ENCODE results near the gene CYP4V2.

Gene CYP4V2

DNA sequence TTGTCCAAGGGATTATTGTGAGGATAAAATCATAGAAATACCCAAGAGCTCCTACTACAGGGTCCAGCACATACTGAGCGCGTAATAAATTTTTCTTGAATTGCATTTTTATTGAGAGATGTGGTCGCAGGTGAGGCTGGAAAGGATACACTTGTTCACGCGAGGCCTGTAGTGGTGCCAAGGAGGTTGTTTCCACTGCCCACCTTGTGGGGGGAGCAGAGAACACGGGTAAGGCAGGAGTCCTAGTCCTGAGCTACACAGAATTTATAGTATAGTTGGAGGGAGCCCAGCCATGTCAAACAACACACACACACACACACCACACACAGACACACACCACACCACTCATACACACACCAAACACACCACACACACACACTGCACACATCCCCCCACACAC lies 31.8 kb upstream of the CYP4V2 start:
- H3K4me3 ChIP-seq (ENCODE audit: low read depth, low read length), result no peak overlapping the region
- H3K27me3 ChIP-seq (ENCODE audit: control insufficient read depth, insufficient read depth, low read length), result no peaks in the 10 kb centered on the region
- H3K9ac ChIP-seq (ENCODE audit: low read length), result no peak overlapping the region

DNA sequence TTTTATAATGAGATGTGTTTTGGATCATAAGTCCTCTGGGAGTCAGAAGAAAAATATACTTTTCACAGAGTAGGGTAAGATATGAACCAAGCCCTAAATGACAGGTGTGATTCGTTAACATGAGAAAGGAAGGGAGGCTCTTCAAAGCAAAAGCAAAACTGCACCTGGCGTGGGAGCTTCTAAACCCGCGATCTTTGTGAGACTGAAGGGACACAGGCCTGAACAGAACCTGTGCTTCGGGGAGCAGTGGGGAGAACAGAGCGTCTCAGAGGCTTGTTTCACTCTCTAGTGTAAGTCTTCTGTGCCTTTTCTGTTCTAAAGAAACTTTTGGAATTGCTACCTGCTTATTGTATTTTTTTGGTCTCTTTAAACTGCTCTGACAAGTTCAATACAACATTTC lies 30.2 kb upstream of the CYP4V2 start:
- H3K27ac ChIP-seq (ENCODE audit: low read depth, low read length), result no peak overlapping the region
- H3K27me3 ChIP-seq (ENCODE audit: control insufficient read depth, insufficient read depth, low read length), result no peaks in the 10 kb centered on the region
- H3K4me1 ChIP-seq (ENCODE audit: control insufficient read depth, insufficient read depth, low read length), result no peaks in the 10 kb centered on the region
- no peak overlapping the region for H3K4me3 ChIP-seq (ENCODE audit: low read depth, low read length)
- no peaks in the 10 kb centered on the region for H3K9me3 ChIP-seq (ENCODE audit: control insufficient read depth, insufficient read depth, low read depth, low read length)
- no peak overlapping the region for H3K9ac ChIP-seq (ENCODE audit: low read length)
- H3K36me3 ChIP-seq (ENCODE audit: control insufficient read depth, insufficient read depth, low read length), result peaks cover 3% of the 10 kb centered on the region; the same call in 1 of the 2 replicates

More for the DNA sequence above, 31.8 kb upstream of the CYP4V2 start:
- Histone ChIP-seq H3K36me3 (ENCODE audit: control insufficient read depth, insufficient read depth, low read length) (peaks cover 5% of the 10 kb centered on the region; the same call in 1 of the 2 replicates), H3K27ac (ENCODE audit: low read depth, low read length) (no peak overlapping the region), H3K4me1 (ENCODE audit: control insufficient read depth, insufficient read depth, low read length) (no peaks in the 10 kb centered on the region), H3K9me3 (ENCODE audit: control insufficient read depth, insufficient read depth, low read depth, low read length) (no peaks in the 10 kb centered on the region)

DNA sequence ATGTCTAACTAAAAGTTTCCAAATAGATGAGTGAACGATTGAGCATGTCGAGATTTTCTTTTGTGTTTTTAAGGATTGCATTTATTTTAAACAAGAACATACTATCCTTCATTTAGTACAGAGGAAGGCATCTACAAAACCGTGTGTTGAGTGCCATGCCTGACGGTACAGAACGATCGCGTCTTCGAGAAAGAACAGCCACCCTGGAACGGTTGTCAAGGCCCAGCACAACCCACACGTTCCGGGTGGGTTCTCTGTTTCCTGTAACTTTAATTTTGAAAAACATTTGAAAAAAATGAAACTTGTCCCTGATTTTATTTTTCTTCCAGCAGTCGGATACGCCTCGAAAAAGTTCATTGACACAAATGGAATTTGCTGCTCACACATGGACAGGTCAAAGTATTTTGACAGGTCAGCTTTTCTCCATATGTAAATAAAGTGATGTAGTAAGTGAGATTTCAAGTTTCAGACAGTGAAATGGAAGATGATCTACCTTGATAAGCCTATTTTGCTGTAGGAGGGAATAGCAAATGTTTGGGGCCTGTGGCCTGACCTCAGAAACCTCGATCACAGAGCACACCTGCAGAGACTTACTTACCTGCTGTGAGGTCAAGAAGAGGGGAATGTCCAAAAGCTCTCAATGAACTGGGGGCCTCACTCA lies 24.4 kb upstream of the CYP4V2 start:
- no peak overlapping the region for H3K9ac ChIP-seq (ENCODE audit: low read length)
- H3K4me1 ChIP-seq (ENCODE audit: control insufficient read depth, insufficient read depth, low read length), result no peaks in the 10 kb centered on the region
- no peak overlapping the region for H3K27ac ChIP-seq (ENCODE audit: low read depth, low read length)
- H3K9me3 ChIP-seq (ENCODE audit: control insufficient read depth, insufficient read depth, low read depth, low read length), result no peaks in the 10 kb centered on the region
- H3K36me3 ChIP-seq (ENCODE audit: control insufficient read depth, insufficient read depth, low read length), result no peaks in the 10 kb centered on the region
- no peak overlapping the region for H3K4me3 ChIP-seq (ENCODE audit: low read depth, low read length)
- no peaks in the 10 kb centered on the region for H3K27me3 ChIP-seq (ENCODE audit: control insufficient read depth, insufficient read depth, low read length)

DNA sequence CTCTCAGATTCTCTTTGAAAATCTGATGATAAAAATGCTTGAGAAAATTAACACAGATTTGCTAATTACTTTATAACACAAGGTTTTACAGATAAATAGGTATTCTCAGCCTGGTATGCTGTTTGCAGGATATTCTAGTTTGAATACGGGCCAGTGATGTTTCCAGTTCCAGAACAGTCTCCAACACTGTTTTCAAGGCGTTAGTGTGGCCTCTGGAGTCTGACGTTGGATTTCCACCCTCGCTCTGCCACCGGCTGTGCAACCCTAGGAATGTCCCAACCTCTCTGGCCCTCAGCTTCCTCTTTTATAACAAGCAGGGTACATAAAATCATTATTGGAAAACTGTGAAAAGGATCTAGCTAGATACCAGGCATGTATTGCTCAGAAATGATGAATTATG lies 23.8 kb upstream of the CYP4V2 start:
- Histone ChIP-seq H3K36me3 (ENCODE audit: control insufficient read depth, insufficient read depth, low read length) (no peaks in the 10 kb centered on the region), H3K4me1 (ENCODE audit: control insufficient read depth, insufficient read depth, low read length) (no peaks in the 10 kb centered on the region), H3K27ac (ENCODE audit: low read depth, low read length) (no peak overlapping the region), H3K4me3 (ENCODE audit: low read depth, low read length) (no peak overlapping the region), H3K9me3 (ENCODE audit: control insufficient read depth, insufficient read depth, low read depth, low read length) (no peaks in the 10 kb centered on the region), H3K9ac (ENCODE audit: low read length) (no peak overlapping the region), H3K27me3 (ENCODE audit: control insufficient read depth, insufficient read depth, low read length) (no peaks in the 10 kb centered on the region)

DNA sequence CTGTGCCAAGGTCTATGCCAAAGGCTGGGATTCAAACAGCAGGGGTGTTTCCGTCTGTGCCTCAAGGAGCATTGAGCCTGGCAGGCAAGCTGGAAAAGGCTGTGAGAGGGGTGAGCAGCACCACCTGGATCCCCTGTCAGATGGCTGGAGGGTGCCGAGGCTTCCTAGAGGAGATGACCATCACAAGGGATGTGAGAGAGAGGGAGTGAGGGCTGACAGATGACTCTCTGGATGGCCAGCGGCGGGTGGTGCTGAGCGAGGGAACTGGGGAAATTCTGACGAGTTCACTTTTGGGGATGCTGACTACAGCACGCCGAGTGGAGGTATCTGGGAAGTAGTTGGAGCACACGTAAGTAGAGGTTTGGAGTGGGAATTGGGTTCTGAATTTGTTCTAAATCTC lies 22.6 kb upstream of the CYP4V2 start:
- H3K27ac ChIP-seq (ENCODE audit: low read depth, low read length), result no peak overlapping the region
- no peaks in the 10 kb centered on the region for H3K9me3 ChIP-seq (ENCODE audit: control insufficient read depth, insufficient read depth, low read depth, low read length)
- no peak overlapping the region for H3K9ac ChIP-seq (ENCODE audit: low read length)
- no peaks in the 10 kb centered on the region for H3K36me3 ChIP-seq (ENCODE audit: control insufficient read depth, insufficient read depth, low read length)
- no peaks in the 10 kb centered on the region for H3K4me1 ChIP-seq (ENCODE audit: control insufficient read depth, insufficient read depth, low read length)
- H3K4me3 ChIP-seq (ENCODE audit: low read depth, low read length), result no peak overlapping the region
- no peaks in the 10 kb centered on the region for H3K27me3 ChIP-seq (ENCODE audit: control insufficient read depth, insufficient read depth, low read length)

DNA sequence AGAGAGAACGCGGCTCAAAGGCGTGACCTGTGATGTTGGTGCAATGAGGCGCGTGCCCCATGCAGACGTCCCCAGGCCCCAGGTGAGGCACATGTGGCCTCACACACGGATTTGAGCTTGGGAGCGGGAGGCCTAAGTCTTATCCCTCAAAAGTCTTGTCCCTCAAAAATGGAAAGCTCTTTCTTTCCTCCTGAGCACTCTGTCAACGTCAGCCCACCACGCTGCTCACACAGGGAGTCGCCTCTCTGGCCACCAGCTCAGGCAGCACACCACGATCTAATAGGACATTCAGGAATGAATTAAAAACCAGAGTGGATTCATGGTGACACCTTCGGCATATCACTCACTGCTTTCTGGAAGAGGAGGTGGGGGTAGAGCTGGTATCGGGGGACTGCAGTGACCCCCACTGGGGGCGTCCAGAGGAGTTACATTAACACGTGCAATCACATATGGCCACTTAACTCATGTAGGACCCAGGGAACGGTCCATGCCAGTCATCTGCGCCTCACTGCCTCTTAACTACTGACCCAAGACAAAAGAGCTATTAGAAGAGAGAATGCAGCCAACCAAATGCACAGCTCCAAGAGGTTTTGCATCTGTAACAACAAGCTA lies 21.9 kb upstream of the CYP4V2 start:
- H3K4me1 ChIP-seq (ENCODE audit: control insufficient read depth, insufficient read depth, low read length), result no peaks in the 10 kb centered on the region

DNA sequence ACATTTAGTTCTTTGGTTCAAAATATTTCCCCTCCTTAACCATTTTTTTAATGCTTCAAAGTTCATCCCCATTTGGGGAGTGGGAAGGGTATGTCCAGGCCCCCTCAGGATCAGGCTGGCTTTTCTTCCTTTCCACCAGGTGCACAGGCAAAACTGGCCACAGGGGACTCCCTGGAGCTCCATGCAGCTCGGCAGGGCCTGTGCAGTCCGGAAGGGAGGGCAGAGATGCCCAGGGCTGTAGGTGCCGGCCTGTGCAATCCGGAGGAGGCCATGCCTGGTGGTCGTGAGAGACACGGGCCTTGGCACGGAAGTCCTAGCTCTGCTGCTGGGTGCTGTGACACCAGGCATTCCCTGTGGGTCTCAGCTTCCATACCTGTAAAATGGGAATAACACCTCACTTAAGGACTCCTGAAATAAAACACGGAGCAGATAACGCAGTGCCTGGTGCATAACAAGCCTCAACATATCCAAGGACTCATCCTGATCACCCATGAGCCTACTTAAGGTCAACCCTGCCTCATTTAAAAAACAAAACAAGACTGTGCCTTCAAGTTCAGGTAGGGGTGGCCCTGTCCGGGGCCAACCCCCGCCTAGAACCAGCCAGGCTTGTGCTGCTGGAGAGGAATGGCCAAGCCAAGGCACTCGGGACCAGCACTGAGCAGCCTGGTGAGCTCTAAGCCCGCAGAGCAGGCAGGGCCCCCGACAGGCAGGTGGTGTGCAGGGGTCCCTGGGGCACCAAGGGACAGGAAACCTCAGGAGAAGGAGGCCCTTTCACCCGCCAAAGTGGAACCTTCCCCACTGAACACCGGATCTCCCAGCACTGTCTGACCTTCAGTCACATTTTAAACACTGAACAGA lies 21.2 kb upstream of the CYP4V2 start:
- no peaks in the 10 kb centered on the region for H3K36me3 ChIP-seq (ENCODE audit: control insufficient read depth, insufficient read depth, low read length)
- no peak overlapping the region for H3K9ac ChIP-seq (ENCODE audit: low read length)
- H3K27me3 ChIP-seq (ENCODE audit: control insufficient read depth, insufficient read depth, low read length), result no peaks in the 10 kb centered on the region
- H3K27ac ChIP-seq (ENCODE audit: low read depth, low read length), result no peak overlapping the region
- H3K4me3 ChIP-seq (ENCODE audit: low read depth, low read length), result no peak overlapping the region
- H3K9me3 ChIP-seq (ENCODE audit: control insufficient read depth, insufficient read depth, low read depth, low read length), result no peaks in the 10 kb centered on the region
- no peaks in the 10 kb centered on the region for H3K4me1 ChIP-seq (ENCODE audit: control insufficient read depth, insufficient read depth, low read length)

More for the DNA sequence above, 21.9 kb upstream of the CYP4V2 start:
- Histone ChIP-seq H3K27me3 (ENCODE audit: control insufficient read depth, insufficient read depth, low read length) (no peaks in the 10 kb centered on the region), H3K9me3 (ENCODE audit: control insufficient read depth, insufficient read depth, low read depth, low read length) (no peaks in the 10 kb centered on the region), H3K4me3 (ENCODE audit: low read depth, low read length) (no peak overlapping the region), H3K27ac (ENCODE audit: low read depth, low read length) (no peak overlapping the region), H3K9ac (ENCODE audit: low read length) (no peak overlapping the region), H3K36me3 (ENCODE audit: control insufficient read depth, insufficient read depth, low read length) (no peaks in the 10 kb centered on the region)

DNA sequence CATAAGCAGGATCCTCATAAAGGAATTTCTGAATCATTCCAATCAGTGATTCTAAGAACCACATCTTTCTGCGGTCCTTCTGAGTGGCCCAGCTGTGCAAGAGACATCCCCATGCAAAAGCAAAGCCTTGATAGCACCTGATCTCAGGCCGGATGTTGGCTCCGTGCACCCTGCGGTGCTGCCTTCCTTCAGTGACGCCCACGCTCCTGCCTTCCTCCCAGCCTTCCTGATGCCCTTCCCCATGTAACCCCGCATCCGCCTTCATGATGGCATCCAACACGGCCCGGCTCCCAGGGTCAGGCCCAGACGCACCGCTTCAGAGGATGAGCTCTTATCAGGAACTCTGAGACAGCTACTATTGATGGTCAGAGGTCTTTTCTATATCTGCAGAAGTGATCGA lies 20.4 kb upstream of the CYP4V2 start:
- Histone ChIP-seq H3K27me3 (ENCODE audit: control insufficient read depth, insufficient read depth, low read length) (no peaks in the 10 kb centered on the region), H3K4me1 (ENCODE audit: control insufficient read depth, insufficient read depth, low read length) (no peaks in the 10 kb centered on the region), H3K9ac (ENCODE audit: low read length) (no peak overlapping the region), H3K36me3 (ENCODE audit: control insufficient read depth, insufficient read depth, low read length) (no peaks in the 10 kb centered on the region), H3K27ac (ENCODE audit: low read depth, low read length) (no peak overlapping the region), H3K4me3 (ENCODE audit: low read depth, low read length) (no peak overlapping the region), H3K9me3 (ENCODE audit: control insufficient read depth, insufficient read depth, low read depth, low read length) (no peaks in the 10 kb centered on the region)

DNA sequence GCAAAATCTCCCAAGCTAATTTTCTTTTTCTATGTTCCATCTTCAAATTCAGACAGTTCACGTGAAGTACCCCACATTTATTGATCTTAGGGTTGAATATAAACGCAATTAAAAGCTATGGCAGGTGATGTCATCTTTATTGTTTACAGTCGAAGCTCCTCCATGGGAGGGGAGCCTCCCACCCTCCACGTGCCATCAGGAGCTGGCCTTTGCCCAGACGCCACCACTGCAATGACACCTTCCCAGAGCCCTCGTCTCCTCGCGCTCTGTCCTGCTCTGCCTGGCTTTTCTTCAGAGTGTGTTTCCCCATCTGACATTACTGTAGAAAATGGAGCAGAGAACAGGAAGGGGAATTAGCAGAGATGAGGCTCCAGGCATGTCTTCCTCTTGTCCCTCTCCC lies 18.8 kb upstream of the CYP4V2 start:
- Histone ChIP-seq H3K4me3 (ENCODE audit: low read depth, low read length) (no peak overlapping the region), H3K27ac (ENCODE audit: low read depth, low read length) (no peak overlapping the region), H3K9ac (ENCODE audit: low read length) (no peak overlapping the region), H3K27me3 (ENCODE audit: control insufficient read depth, insufficient read depth, low read length) (no peaks in the 10 kb centered on the region), H3K36me3 (ENCODE audit: control insufficient read depth, insufficient read depth, low read length) (no peaks in the 10 kb centered on the region), H3K9me3 (ENCODE audit: control insufficient read depth, insufficient read depth, low read depth, low read length) (no peaks in the 10 kb centered on the region), H3K4me1 (ENCODE audit: control insufficient read depth, insufficient read depth, low read length) (no peaks in the 10 kb centered on the region)

DNA sequence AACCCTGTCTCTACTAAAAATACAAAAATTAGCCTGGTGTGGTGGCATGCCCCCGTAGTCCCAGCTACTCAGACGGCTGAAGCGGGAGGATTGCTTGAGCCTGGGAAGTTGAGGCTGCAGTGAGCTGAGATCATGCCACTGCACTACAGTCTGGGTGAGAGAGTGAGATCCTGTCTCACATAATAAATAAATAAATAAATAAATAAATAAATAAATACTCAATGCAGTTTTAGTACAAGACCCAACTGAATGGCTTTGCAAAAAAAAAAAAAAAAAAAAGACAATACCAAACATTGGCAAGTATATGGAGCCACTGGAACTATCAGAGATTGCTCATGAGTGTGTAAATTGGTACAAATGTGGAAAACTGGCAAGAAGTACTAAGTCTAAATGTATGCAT lies 3.3 kb upstream of the CYP4V2 start:
- Histone ChIP-seq H3K9ac (ENCODE audit: low read length) (no peak overlapping the region), H3K27ac (ENCODE audit: low read depth, low read length) (no peak overlapping the region), H3K4me1 (ENCODE audit: control insufficient read depth, insufficient read depth, low read length) (peaks cover 13% of the 10 kb centered on the region), H3K27me3 (ENCODE audit: control insufficient read depth, insufficient read depth, low read length) (no peaks in the 10 kb centered on the region), H3K36me3 (ENCODE audit: control insufficient read depth, insufficient read depth, low read length) (no peaks in the 10 kb centered on the region), H3K9me3 (ENCODE audit: control insufficient read depth, insufficient read depth, low read depth, low read length) (no peaks in the 10 kb centered on the region), H3K4me3 (ENCODE audit: low read depth, low read length) (no peak overlapping the region)

DNA sequence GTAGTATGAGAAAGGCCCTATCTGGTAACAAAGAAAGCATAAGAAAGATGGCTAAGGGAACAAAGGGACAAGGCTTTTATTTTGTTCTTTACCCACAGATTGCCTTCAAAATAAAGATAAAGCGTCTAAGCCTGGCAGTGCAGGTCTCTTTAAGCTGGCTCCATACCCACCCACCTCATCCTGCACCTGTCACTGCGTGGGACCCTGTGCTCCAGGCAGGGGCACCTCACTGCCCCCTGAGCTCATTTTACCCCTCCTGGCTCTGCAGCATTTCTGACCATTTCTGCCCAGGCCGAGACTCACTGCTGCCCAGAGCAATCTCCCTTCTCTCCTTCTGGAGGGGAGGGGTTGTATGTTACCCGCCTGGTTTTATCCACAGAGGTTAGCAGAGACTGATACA lies 1.7 kb upstream of the CYP4V2 start:
- Histone ChIP-seq H3K9ac (ENCODE audit: low read length) (no peak overlapping the region), H3K36me3 (ENCODE audit: control insufficient read depth, insufficient read depth, low read length) (no peaks in the 10 kb centered on the region), H3K27ac (ENCODE audit: low read depth, low read length) (no peak overlapping the region), H3K27me3 (ENCODE audit: control insufficient read depth, insufficient read depth, low read length) (no peaks in the 10 kb centered on the region), H3K4me3 (ENCODE audit: low read depth, low read length) (peak overlapping the region; percentile 89; the same call in 1 of the 2 replicates), H3K4me1 (ENCODE audit: control insufficient read depth, insufficient read depth, low read length) (peaks cover 13% of the 10 kb centered on the region), H3K9me3 (ENCODE audit: control insufficient read depth, insufficient read depth, low read depth, low read length) (no peaks in the 10 kb centered on the region)
